Renal pelvis (tissue), 4 donors: ENCODE measurements around the gene MAP7. TPM values are rescaled to one million over a fixed set of nuclear protein-coding genes. Genes with fewer than 3 reads are reported as not detected.
"Not testable (repeated sequence)": the region's sequence is repeated elsewhere in the genome, so short reads cannot be mapped to it uniquely, and the experiment has no call there.

Experiments
- DNase-seq: peaks from one replicate; pipeline ENCODE4 v3.0.0-alpha.2; 2013
- polyA plus RNA-seq, 3 donors: library from polyadenylated mRNA; unstranded; fragments of 120-200 nt; gene quantifications; one replicate each; pipeline ENCODE4 v1.2.1, GENCODE V29; 2013; ENCODE audit not compliant: insufficient read length in 3 of 3

Gene MAP7
- polyA plus RNA-seq, 3 donors = 33.9 to 41.5 (median 39.1) TPM

GRCh38 chr6:136474241-136474640 lies 76.0 kb downstream of the MAP7 start:
- no peak for DNase-seq

GRCh38 chr6:136471922-136472321 lies 78.3 kb downstream of the MAP7 start:
- no peak for DNase-seq

- DNase-seq = no peak
These were observed 78.8 kb downstream of the MAP7 start for GRCh38 chr6:136471372-136471771.

GRCh38 chr6:136470044-136470443 lies 80.2 kb downstream of the MAP7 start:
- DNase-seq = no peak

GRCh38 chr6:136469154-136469553 lies 81.1 kb downstream of the MAP7 start:
- DNase-seq = no peak

- DNase-seq = no peak
These were observed 81.5 kb downstream of the MAP7 start for GRCh38 chr6:136468711-136469110.

GRCh38 chr6:136467186-136467585 lies 83.0 kb downstream of the MAP7 start:
- no peak for DNase-seq

GRCh38 chr6:136466777-136467176 lies 83.4 kb downstream of the MAP7 start:
- DNase-seq = peak; percentile 34

GRCh38 chr6:136465766-136466303 lies 84.4 kb downstream of the MAP7 start:
- DNase-seq = no peak

GRCh38 chr6:136464874-136465273 lies 85.3 kb downstream of the MAP7 start:
- no peak for DNase-seq

GRCh38 chr6:136464148-136464547 lies 86.1 kb downstream of the MAP7 start:
- no peak for DNase-seq

- DNase-seq = no peak
These were observed 86.5 kb downstream of the MAP7 start for GRCh38 chr6:136463743-136464142.

GRCh38 chr6:136446579-136447187 lies 103.5 kb downstream of the MAP7 start:
- no peak for DNase-seq

GRCh38 chr6:136446145-136446544 lies 104.1 kb downstream of the MAP7 start:
- no peak for DNase-seq

GRCh38 chr6:136445063-136445462 lies 105.2 kb downstream of the MAP7 start:
- no peak for DNase-seq

- DNase-seq = no peak
These were observed 110.0 kb downstream of the MAP7 start for GRCh38 chr6:136440203-136440602.

GRCh38 chr6:136439514-136440190 lies 110.6 kb downstream of the MAP7 start:
- DNase-seq = no peak

- no peak for DNase-seq
These were observed 111.8 kb downstream of the MAP7 start for GRCh38 chr6:136438441-136438840.

GRCh38 chr6:136437246-136437645 lies 113.0 kb downstream of the MAP7 start:
- DNase-seq = no peak

GRCh38 chr6:136435101-136435500 lies 115.1 kb downstream of the MAP7 start:
- DNase-seq = no peak

GRCh38 chr6:136431306-136431705 lies 118.9 kb downstream of the MAP7 start:
- DNase-seq = not testable (repeated sequence)

GRCh38 chr6:136429264-136430065 lies 120.8 kb downstream of the MAP7 start:
- peak; percentile 7 for DNase-seq

- no peak for DNase-seq
These were observed 122.9 kb downstream of the MAP7 start for GRCh38 chr6:136427378-136427717.
